ENCODE measurements around the gene TOR1B. TPM values are rescaled to one million over a fixed set of nuclear protein-coding genes. Genes with fewer than 3 reads are reported as not detected.

Gene TOR1B
- total RNA-seq, 1 donor from 2014 or later = 32.8 TPM

- Histone ChIP-seq H3K4me3 (ENCODE audit: low read depth, low read length) (no peak overlapping the region), H3K36me3 (ENCODE audit: control insufficient read depth, insufficient read depth, low read length) (no peaks in the 10 kb centered on the region), H3K27me3 (ENCODE audit: control insufficient read depth, insufficient read depth, low read length) (peaks cover 2% of the 10 kb centered on the region)
- no peak for TF ChIP-seq CTCF (IDR thresholded peaks at IDR 0.05; ENCODE audit: insufficient read depth, low read length, poor library complexity, severe bottlenecking)
- DNase-seq (ENCODE audit: low read depth) = no peak
Measured at GRCh38 chr9:129765764-129766317, 37.1 kb upstream of the TOR1B start.

- no peaks in the 10 kb centered on the region for H3K36me3 ChIP-seq (ENCODE audit: control insufficient read depth, insufficient read depth, low read length)
- DNase-seq (ENCODE audit: low read depth) = no peak
Measured at GRCh38 chr9:129768486-129768885, 34.5 kb upstream of the TOR1B start.

GRCh38 chr9:129769669-129770068 lies 33.3 kb upstream of the TOR1B start:
- DNase-seq (ENCODE audit: low read depth) = no peak
- Histone ChIP-seq H3K4me3 (ENCODE audit: low read depth, low read length) (no peak overlapping the region), H3K36me3 (ENCODE audit: control insufficient read depth, insufficient read depth, low read length) (no peaks in the 10 kb centered on the region), H3K27me3 (ENCODE audit: control insufficient read depth, insufficient read depth, low read length) (no peaks in the 10 kb centered on the region)
- no peak for TF ChIP-seq CTCF (IDR thresholded peaks at IDR 0.05; ENCODE audit: insufficient read depth, low read length, poor library complexity, severe bottlenecking)

More at GRCh38 chr9:129768486-129768885, 34.5 kb upstream of the TOR1B start:
- H3K27me3 ChIP-seq (ENCODE audit: control insufficient read depth, insufficient read depth, low read length) = no peaks in the 10 kb centered on the region
- no peak for TF ChIP-seq CTCF (IDR thresholded peaks at IDR 0.05; ENCODE audit: insufficient read depth, low read length, poor library complexity, severe bottlenecking)
- no peak overlapping the region for H3K4me3 ChIP-seq (ENCODE audit: low read depth, low read length)

GRCh38 chr9:129770741-129771140 lies 32.2 kb upstream of the TOR1B start:
- no peak for DNase-seq (ENCODE audit: low read depth)
- Histone ChIP-seq H3K4me3 (ENCODE audit: low read depth, low read length) (no peak overlapping the region), H3K27me3 (ENCODE audit: control insufficient read depth, insufficient read depth, low read length) (no peaks in the 10 kb centered on the region), H3K36me3 (ENCODE audit: control insufficient read depth, insufficient read depth, low read length) (no peaks in the 10 kb centered on the region)
- TF ChIP-seq CTCF (IDR thresholded peaks at IDR 0.05; ENCODE audit: insufficient read depth, low read length, poor library complexity, severe bottlenecking) = no peak

GRCh38 chr9:129773262-129774048 lies 29.5 kb upstream of the TOR1B start:
- no peak for TF ChIP-seq CTCF (IDR thresholded peaks at IDR 0.05; ENCODE audit: insufficient read depth, low read length, poor library complexity, severe bottlenecking)
- H3K4me3 ChIP-seq (ENCODE audit: low read depth, low read length) = no peak overlapping the region
- H3K36me3 ChIP-seq (ENCODE audit: control insufficient read depth, insufficient read depth, low read length) = no peaks in the 10 kb centered on the region
- no peaks in the 10 kb centered on the region for H3K27me3 ChIP-seq (ENCODE audit: control insufficient read depth, insufficient read depth, low read length)
- DNase-seq (ENCODE audit: low read depth) = no peak
